Gastrocnemius medialis (tissue), 4 donors: Measurements from ENCODE around the gene APOL5. TPM values are rescaled to one million over a fixed set of nuclear protein-coding genes. Genes with fewer than 3 reads are reported as not detected.
A peak's percentile ranks its signal among the peaks of the same experiment; 100 is the strongest.

Experiments
- ATAC-seq, 2 donors: fragments of 150-250 bp; one replicate each; pipeline ENCODE4 v1.9.1; 2016
- DNase-seq, 2 donors: peaks; one replicate each; pipeline ENCODE4 v3.0.0-alpha.2; 2019
- H3K27ac ChIP-seq, 4 donors: fragments of 200-600 bp; sonication (generic); 1 replicate in 1 of 4; 2 replicates in 3 of 4; pipeline ENCODE4 v1.5.1; 2016 to 2018; ENCODE audit warnings: mild to moderate bottlenecking in 2 of 4, moderate library complexity in 1 of 4
- H3K27me3 ChIP-seq, 3 donors: fragments of 200-600 bp; sonication (generic) in 2 of 3; 1 replicate in 1 of 3; 2 replicates in 2 of 3; pipeline versions ENCODE4 v1.5.1 to v1.6.0; 2016 to 2019; ENCODE audit warnings: mild to moderate bottlenecking in 1 of 3, moderate library complexity in 1 of 3
- H3K36me3 ChIP-seq, 2 donors: fragments of 200-600 bp; sonication (generic) in 1 of 2; one replicate each; pipeline ENCODE4 v1.5.1; 2017 to 2018
- H3K4me1 ChIP-seq, 2 donors: fragments of 200-600 bp; sonication (generic) in 1 of 2; one replicate each; pipeline ENCODE4 v1.5.1; 2016 to 2017; ENCODE audit warnings: mild to moderate bottlenecking in 2 of 2
- H3K4me3 ChIP-seq, 4 donors: fragments of 200-600 bp; sonication (generic) in 3 of 4; 1 replicate in 1 of 4; 2 replicates in 3 of 4; pipeline ENCODE4 v1.5.1; 2016 to 2019; ENCODE audit warnings: mild to moderate bottlenecking in 2 of 4
- H3K9me3 ChIP-seq, 3 donors: fragments of 200-600 bp; sonication (generic) in 2 of 3; 1 replicate in 1 of 3; 2 replicates in 2 of 3; pipeline ENCODE4 v1.5.1; 2016 to 2019
- POLR2A ChIP-seq, 2 donors: fragments of 450-650 bp; IDR thresholded peaks; one replicate each; pipeline ENCODE4 v1.6.1; 2017; ENCODE audit warnings: antibody characterized with exemption in 2 of 2, mild to moderate bottlenecking in 2 of 2, moderate library complexity in 2 of 2
- in situ Hi-C, 4 donors: fragments of 200-750 bp; cut with MboI; loops; one replicate each; pipeline versions ENCODE4 v1.15.0 to v1.8.0; 2017; ENCODE audit warnings: low sequenced_read_pairs in 4 of 4
- intact Hi-C: fragments of 100-400 bp; cut with DNase I; formaldehyde crosslinking; loops from one replicate; pipeline ENCODE4 v1.15.1; 2023; ENCODE audit warnings: low total_unique reads
- total RNA-seq, 4 donors: library from RNA; depleted of rRNA; stranded (reverse); fragments of >200 nt; gene quantifications; one replicate each; pipeline versions ENCODE4 v1.1.0 to v1.2.3, GENCODE V29; 2016
- TF ChIP-seq, protein P1 (sequence below), 5 experiments: fragments of 450-650 bp in 3 of 5; fragments of 200-600 bp in 2 of 5; sonication (generic) in 2 of 5; IDR thresholded peaks in 4 of 5; conservative IDR thresholded peaks in 1 of 5; 1 replicate in 4 of 5; 2 replicates in 1 of 5; pipeline ENCODE4 v1.5.1; 2016 to 2019; ENCODE audit warnings: antibody characterized with exemption in 5 of 5, mild to moderate bottlenecking in 3 of 5, moderate library complexity in 3 of 5

APOL5 gene
- total RNA-seq, 4 donors from 2014 or later, result 0.29 TPM; not detected in 3

- intact Hi-C loops (loop anchor here (10.0 kb wide), 1 partner anchor 297 kb away; no protein-coding TSS in a partner anchor), in situ Hi-C loops (loop anchor here in 1 of 4 donors (10.0 kb wide), 1 partner anchor 97 kb away; no protein-coding TSS in a partner anchor)
- Histone ChIP-seq H3K9me3 (no peaks in the 10 kb centered on the region), H3K36me3 (no peaks in the 10 kb centered on the region), H3K4me1 (peaks cover 6 to 11% of the 10 kb centered on the region in 2 donors), H3K27me3 (no peaks in the 10 kb centered on the region), H3K27ac (no peak overlapping the region), H3K4me3 (no peak overlapping the region)
- TF ChIP-seq, protein P1, sequence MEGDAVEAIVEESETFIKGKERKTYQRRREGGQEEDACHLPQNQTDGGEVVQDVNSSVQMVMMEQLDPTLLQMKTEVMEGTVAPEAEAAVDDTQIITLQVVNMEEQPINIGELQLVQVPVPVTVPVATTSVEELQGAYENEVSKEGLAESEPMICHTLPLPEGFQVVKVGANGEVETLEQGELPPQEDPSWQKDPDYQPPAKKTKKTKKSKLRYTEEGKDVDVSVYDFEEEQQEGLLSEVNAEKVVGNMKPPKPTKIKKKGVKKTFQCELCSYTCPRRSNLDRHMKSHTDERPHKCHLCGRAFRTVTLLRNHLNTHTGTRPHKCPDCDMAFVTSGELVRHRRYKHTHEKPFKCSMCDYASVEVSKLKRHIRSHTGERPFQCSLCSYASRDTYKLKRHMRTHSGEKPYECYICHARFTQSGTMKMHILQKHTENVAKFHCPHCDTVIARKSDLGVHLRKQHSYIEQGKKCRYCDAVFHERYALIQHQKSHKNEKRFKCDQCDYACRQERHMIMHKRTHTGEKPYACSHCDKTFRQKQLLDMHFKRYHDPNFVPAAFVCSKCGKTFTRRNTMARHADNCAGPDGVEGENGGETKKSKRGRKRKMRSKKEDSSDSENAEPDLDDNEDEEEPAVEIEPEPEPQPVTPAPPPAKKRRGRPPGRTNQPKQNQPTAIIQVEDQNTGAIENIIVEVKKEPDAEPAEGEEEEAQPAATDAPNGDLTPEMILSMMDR (IDR thresholded peaks at IDR 0.05 in 4 of 5, conservative IDR thresholded peaks at IDR 0.05 in 1 of 5), result no peak
- no peak for TF ChIP-seq POLR2A (IDR thresholded peaks at IDR 0.05)
- DNase-seq (no peak), ATAC-seq (no peak)
These were observed 13.6 kb downstream of the APOL5 start for GRCh38 chr22:35731321-35731720.

DNA sequence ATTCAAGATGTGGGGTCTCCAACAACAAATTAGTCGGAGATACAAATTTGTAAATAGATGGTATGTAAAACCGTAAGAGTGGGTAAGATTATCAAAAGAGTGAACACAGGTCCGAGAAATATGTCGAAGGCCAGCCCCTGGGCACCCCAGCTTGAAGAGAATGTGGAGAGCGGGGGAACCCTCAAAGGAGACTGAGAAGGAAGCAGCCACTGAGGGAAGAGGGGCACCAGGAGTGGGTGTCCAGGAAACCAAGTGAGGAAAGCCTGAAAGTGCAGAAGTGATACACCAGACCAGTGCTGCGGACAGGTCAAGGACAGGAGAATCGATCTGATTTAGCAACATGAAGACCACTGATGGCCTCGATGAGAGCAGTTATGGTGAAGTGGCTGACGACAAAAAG is 14.4 kb downstream of the APOL5 start:
- ATAC-seq, result no peak

GRCh38 chr22:35733036-35733435 is 15.4 kb downstream of the APOL5 start:
- H3K4me3 ChIP-seq, result no peak overlapping the region
- ATAC-seq (no peak), DNase-seq (no peak)
- TF ChIP-seq POLR2A (IDR thresholded peaks at IDR 0.05), result no peak
- TF ChIP-seq, protein P1 (IDR thresholded peaks at IDR 0.05 in 4 of 5, conservative IDR thresholded peaks at IDR 0.05 in 1 of 5), result no peak
- no peaks in the 10 kb centered on the region for H3K27me3 ChIP-seq
- in situ Hi-C loops, result loop anchor here in 1 of 4 donors (10.0 kb wide), 1 partner anchor 98 kb away; no protein-coding TSS in a partner anchor
- H3K4me1 ChIP-seq, result peaks cover 6 to 11% of the 10 kb centered on the region in 2 donors
- no peak overlapping the region for H3K27ac ChIP-seq
- intact Hi-C loops, result loop anchor here (10.0 kb wide), 1 partner anchor 298 kb away; no protein-coding TSS in a partner anchor
- no peaks in the 10 kb centered on the region for H3K36me3 ChIP-seq
- no peaks in the 10 kb centered on the region for H3K9me3 ChIP-seq

More for the DNA sequence above, 14.4 kb downstream of the APOL5 start:
- H3K36me3 ChIP-seq, result no peaks in the 10 kb centered on the region
- no peak overlapping the region for H3K27ac ChIP-seq
- intact Hi-C loops, result loop anchor here (10.0 kb wide), 1 partner anchor 297 kb away; no protein-coding TSS in a partner anchor
- in situ Hi-C loops, result loop anchor here in 1 of 4 donors (10.0 kb wide), 1 partner anchor 97 kb away; no protein-coding TSS in a partner anchor
- no peak overlapping the region for H3K4me3 ChIP-seq
- DNase-seq, result no peak
- H3K27me3 ChIP-seq, result no peaks in the 10 kb centered on the region
- TF ChIP-seq, protein P1 (IDR thresholded peaks at IDR 0.05 in 4 of 5, conservative IDR thresholded peaks at IDR 0.05 in 1 of 5), result no peak
- TF ChIP-seq POLR2A (IDR thresholded peaks at IDR 0.05), result no peak
- no peaks in the 10 kb centered on the region for H3K9me3 ChIP-seq
- H3K4me1 ChIP-seq, result peaks cover 6 to 11% of the 10 kb centered on the region in 2 donors

DNA sequence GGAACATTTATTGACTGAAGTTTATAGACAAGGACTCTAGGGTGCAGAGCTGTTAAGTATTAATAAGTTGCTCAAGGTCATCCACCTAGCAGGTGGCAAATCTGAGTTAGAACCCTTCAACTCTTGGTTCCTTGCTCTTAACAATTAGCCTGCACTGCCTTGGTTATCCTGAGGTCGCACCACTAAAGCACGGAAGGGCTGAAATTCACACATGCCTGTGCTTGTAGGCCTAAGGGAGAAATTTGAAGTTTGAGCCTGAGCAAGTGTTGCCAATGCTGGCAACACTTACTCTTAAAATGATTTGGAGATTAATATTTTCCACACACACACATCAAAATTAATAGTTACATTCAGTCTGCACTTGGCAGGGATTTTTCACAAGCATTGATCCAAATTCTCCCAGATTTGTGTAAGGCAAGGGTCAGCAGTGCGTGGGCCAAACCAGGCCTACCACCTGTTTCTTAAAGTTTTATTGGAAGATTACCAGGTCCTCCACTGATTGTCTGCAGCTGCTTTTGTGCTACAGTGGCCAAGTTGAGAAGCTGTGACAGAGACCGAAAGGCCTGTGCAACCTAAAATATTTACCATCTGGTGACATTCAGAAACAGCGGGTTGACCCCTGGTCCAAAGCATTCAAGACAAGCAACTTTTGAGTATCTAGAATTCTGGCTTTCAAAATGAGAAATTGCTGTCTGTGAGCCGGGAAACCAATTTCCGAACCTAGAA is 16.3 kb downstream of the APOL5 start:
- H3K27me3 ChIP-seq, result no peaks in the 10 kb centered on the region
- H3K9me3 ChIP-seq, result no peaks in the 10 kb centered on the region
- intact Hi-C loops, result loop anchor here (10.0 kb wide), 1 partner anchor 299 kb away; no protein-coding TSS in a partner anchor
- in situ Hi-C loops, result loop anchor here in 1 of 4 donors (10.0 kb wide), 1 partner anchor 99 kb away; no protein-coding TSS in a partner anchor
- H3K36me3 ChIP-seq, result peaks cover 0 to 6% of the 10 kb centered on the region in 2 donors
- H3K27ac ChIP-seq, result no peak overlapping the region
- ATAC-seq (peak; percentile 33 to 43), DNase-seq (no peak)
- peaks cover 6 to 11% of the 10 kb centered on the region in 2 donors for H3K4me1 ChIP-seq
- no peak overlapping the region for H3K4me3 ChIP-seq
- TF ChIP-seq, protein P1 (IDR thresholded peaks at IDR 0.05 in 4 of 5, conservative IDR thresholded peaks at IDR 0.05 in 1 of 5), result no peak
- TF ChIP-seq POLR2A (IDR thresholded peaks at IDR 0.05), result no peak
